HG03175 (cell line): ENCODE measurements around the gene FAM24A.
"Not testable (repeated sequence)": the region's sequence is repeated elsewhere in the genome, so short reads cannot be mapped to it uniquely, and the experiment has no call there.

ENCODE experiments used
- ATAC-seq: cut with Tn5 transposase; IDR thresholded peaks from one replicate; pipeline ENCODE4 v1.9.1; 2021; ENCODE audit warnings: mild to moderate bottlenecking, moderate library complexity; ENCODE audit not compliant: unreplicated experiment

Gene FAM24A

GRCh38 chr10:122910310-122910709, at the start of gene FAM24A:
TSS of gene FAM24A (plus strand) at chr10:122910610. CDS start at chr10:122911635, 1,025 bp downstream.
- no peak for ATAC-seq

GRCh38 chr10:122861711-122862161, 48.7 kb upstream of the FAM24A start:
- no peak for ATAC-seq

GRCh38 chr10:122863216-122864193, 46.9 kb upstream of the FAM24A start:
- ATAC-seq: no peak

- ATAC-seq: no peak
These were observed 46.2 kb upstream of the FAM24A start for GRCh38 chr10:122864194-122864592.

- ATAC-seq: no peak
These were observed 45.5 kb upstream of the FAM24A start for GRCh38 chr10:122864901-122865300.

- ATAC-seq: not testable (repeated sequence)
These were observed 43.5 kb upstream of the FAM24A start for GRCh38 chr10:122866757-122867482.

GRCh38 chr10:122868768-122869167, 41.6 kb upstream of the FAM24A start:
- ATAC-seq: not testable (repeated sequence)

GRCh38 chr10:122871947-122872346, 38.5 kb upstream of the FAM24A start:
- ATAC-seq: not testable (repeated sequence)

- ATAC-seq: no peak
These were observed 34.5 kb upstream of the FAM24A start for GRCh38 chr10:122875843-122876466.

- ATAC-seq: no peak
These were observed 33.9 kb upstream of the FAM24A start for GRCh38 chr10:122876467-122876855.

GRCh38 chr10:122877264-122877663, 33.1 kb upstream of the FAM24A start:
- ATAC-seq: no peak

GRCh38 chr10:122878799-122879338, 31.5 kb upstream of the FAM24A start:
- peak; percentile 19 for ATAC-seq

- ATAC-seq: peak; percentile 81
These were observed 30.8 kb upstream of the FAM24A start, which contains the start of gene FAM24B for GRCh38 chr10:122879339-122880273. TSS of gene FAM24B (minus strand) at chr10:122879581. CDS start at chr10:122850515, 29,066 bp downstream.

- ATAC-seq: no peak
These were observed 27.6 kb upstream of the FAM24A start for GRCh38 chr10:122882766-122883165.

GRCh38 chr10:122884166-122884565, 26.2 kb upstream of the FAM24A start:
- no peak for ATAC-seq

GRCh38 chr10:122894261-122894944, 16.0 kb upstream of the FAM24A start:
- no peak for ATAC-seq

GRCh38 chr10:122903861-122904260, 6.5 kb upstream of the FAM24A start:
- not testable (repeated sequence) for ATAC-seq

- no peak for ATAC-seq
These were observed 1.6 kb downstream of the FAM24A start for GRCh38 chr10:122911889-122912484.

GRCh38 chr10:122915700-122916099, 5.3 kb downstream of the FAM24A start:
- no peak for ATAC-seq
